Caco-2 (cell line): ENCODE measurements around the gene EPGN. TPM values are rescaled to one million over a fixed set of nuclear protein-coding genes. Genes with fewer than 3 reads are reported as not detected.

Source experiments
- BruUV-seq: library from RNA; stranded (reverse); fragments of 400-500 nt; replicated peaks from 2 replicates; lab custom pipeline; 2021; lab: Mats Ljungman, UMichigan
- CTCF ChIA-PET: fragments of 300-600 bp; sonication (Branson Sonifier 250); formaldehyde crosslinking; loops from one replicate; lab custom pipeline; 2022; ENCODE audit warnings: antibody characterized with exemption; lab: Charles Lee
- POLR2A ChIA-PET: fragments of 300-600 bp; sonication (Branson Sonifier 250); formaldehyde crosslinking; loops from one replicate; lab custom pipeline; 2022; ENCODE audit warnings: antibody characterized with exemption; lab: Charles Lee
- DNase-seq, 2 experiments: peaks; one replicate each; pipeline versions ENCODE4 v3.0.0 to v3.0.0-alpha.2; 2020 to 2022
- H3K27me3 ChIP-seq: replicated peaks from 2 replicates; pipeline ENCODE4 v1.6.0; 2011; ENCODE audit warnings: low read length; ENCODE audit not compliant: control insufficient read depth, insufficient read depth
- H3K36me3 ChIP-seq: 2 replicates; pipeline ENCODE4 v1.5.1; 2011; ENCODE audit warnings: low read length; ENCODE audit not compliant: control insufficient read depth, insufficient read depth
- H3K4me1 ChIP-seq: fragments of 250-450 bp; sonication (Bioruptor Pico); 2 replicates; pipeline ENCODE4 v1.5.1; 2020; ENCODE audit warnings: mild to moderate bottlenecking
- H3K4me3 ChIP-seq: 2 replicates; pipeline ENCODE4 v1.5.1; 2011; ENCODE audit warnings: low read depth, mild to moderate bottlenecking, control low read depth, low read length
- H3K9me3 ChIP-seq: fragments of 250-450 bp; sonication (Bioruptor Pico); 2 replicates; pipeline ENCODE4 v1.5.1; 2020; ENCODE audit warnings: mild to moderate bottlenecking, moderate library complexity
- H3K27ac Mint-ChIP-seq: one replicate; pipeline ENCODE4 v1.8.0; 2022; ENCODE audit warnings: mixed read lengths; ENCODE audit not compliant: unreplicated experiment
- H3K27me3 Mint-ChIP-seq: one replicate; pipeline ENCODE4 v1.8.0; 2022; ENCODE audit warnings: mixed read lengths; ENCODE audit not compliant: insufficient read depth, unreplicated experiment
- H3K36me3 Mint-ChIP-seq: one replicate; pipeline ENCODE4 v1.8.0; 2022; ENCODE audit warnings: mild to moderate bottlenecking, mixed read lengths; ENCODE audit not compliant: insufficient read depth, unreplicated experiment
- H3K4me1 Mint-ChIP-seq: one replicate; pipeline ENCODE4 v1.8.0; 2022; ENCODE audit warnings: low read depth, mixed read lengths; ENCODE audit not compliant: unreplicated experiment
- H3K4me3 Mint-ChIP-seq: one replicate; pipeline ENCODE4 v1.8.0; 2022; ENCODE audit warnings: mild to moderate bottlenecking, moderate library complexity, mixed read lengths; ENCODE audit not compliant: unreplicated experiment
- H3K9me3 Mint-ChIP-seq: one replicate; pipeline ENCODE4 v1.8.0; 2022; ENCODE audit warnings: mixed read lengths; ENCODE audit not compliant: unreplicated experiment
- intact Hi-C: fragments of 100-400 bp; cut with micrococcal nuclease; formaldehyde crosslinking; loops from one replicate; pipeline ENCODE4 v1.10.0; 2022; ENCODE audit not compliant: unreplicated experiment
- total RNA-seq: library from RNA; stranded (reverse); gene quantifications from 2 replicates; pipeline ENCODE4 v1.2.3, GENCODE V29; 2022
- TF ChIP-seq, protein P1 (sequence below), 2 experiments: fragments of 200-600 bp in 1 of 2; IDR thresholded peaks; 1 replicate in 1 of 2; 2 replicates in 1 of 2; pipeline versions ENCODE4 v1.5.1 to v1.8.0; 2011 to 2022; ENCODE audit warnings: antibody characterized with exemption in 1 of 2, control low read depth in 1 of 2, inconsistent platforms in 1 of 2, low read depth in 1 of 2, low read length in 1 of 2, mild to moderate bottlenecking in 1 of 2, moderate library complexity in 1 of 2; ENCODE audit not compliant: insufficient read depth in 1 of 2, severe bottlenecking in 1 of 2, unreplicated experiment in 1 of 2

Gene EPGN
- total RNA-seq, 1 experiment from 2014 or later = not detected

DNA sequence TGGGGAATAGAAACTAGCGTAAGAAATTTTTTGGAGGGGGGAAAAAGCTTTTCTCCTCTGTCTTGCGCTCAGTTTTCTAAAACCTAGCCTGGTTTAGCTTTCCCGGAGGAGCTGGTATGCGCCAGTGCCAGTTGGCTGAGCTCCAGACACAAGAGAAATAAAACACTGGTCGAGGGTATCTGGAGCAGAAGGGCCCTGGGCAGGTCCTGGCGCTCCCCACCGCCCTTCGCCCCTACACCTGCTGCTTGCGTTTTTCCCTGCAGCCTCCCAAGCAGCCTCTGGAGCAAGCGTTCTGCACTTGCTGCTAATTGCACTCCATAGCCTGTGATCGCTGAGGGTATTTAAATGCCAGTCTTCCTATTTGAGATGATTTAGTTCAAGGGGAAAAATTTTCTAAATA is 57.5 kb downstream of the EPGN start:
- ChIA-PET CTCF (no interaction called here), POLR2A (interaction anchor here (0.7 kb wide), 1 partner anchor 81 kb away, joined by 7 read pairs; no protein-coding TSS in a partner anchor)
- Mint-ChIP-seq H3K36me3 (peaks cover 39% of the 10 kb centered on the region), H3K4me3 (peak overlapping the region; percentile 75), H3K9me3 (no peaks in the 10 kb centered on the region), H3K27me3 (no peaks in the 10 kb centered on the region), H3K4me1 (peaks cover 20% of the 10 kb centered on the region), H3K27ac (no peak overlapping the region)
- H3K4me1 ChIP-seq = 0 out of 2 replicates have a peak, but pooled peaks cover 10% of the 10 kb centered on the region
- no peaks in the 10 kb centered on the region for H3K27me3 ChIP-seq
- TSS peak; percentile 58 for BruUV-seq
- no peaks in the 10 kb centered on the region for H3K9me3 ChIP-seq
- intact Hi-C loops = no loop called here
- TF ChIP-seq, protein P1, sequence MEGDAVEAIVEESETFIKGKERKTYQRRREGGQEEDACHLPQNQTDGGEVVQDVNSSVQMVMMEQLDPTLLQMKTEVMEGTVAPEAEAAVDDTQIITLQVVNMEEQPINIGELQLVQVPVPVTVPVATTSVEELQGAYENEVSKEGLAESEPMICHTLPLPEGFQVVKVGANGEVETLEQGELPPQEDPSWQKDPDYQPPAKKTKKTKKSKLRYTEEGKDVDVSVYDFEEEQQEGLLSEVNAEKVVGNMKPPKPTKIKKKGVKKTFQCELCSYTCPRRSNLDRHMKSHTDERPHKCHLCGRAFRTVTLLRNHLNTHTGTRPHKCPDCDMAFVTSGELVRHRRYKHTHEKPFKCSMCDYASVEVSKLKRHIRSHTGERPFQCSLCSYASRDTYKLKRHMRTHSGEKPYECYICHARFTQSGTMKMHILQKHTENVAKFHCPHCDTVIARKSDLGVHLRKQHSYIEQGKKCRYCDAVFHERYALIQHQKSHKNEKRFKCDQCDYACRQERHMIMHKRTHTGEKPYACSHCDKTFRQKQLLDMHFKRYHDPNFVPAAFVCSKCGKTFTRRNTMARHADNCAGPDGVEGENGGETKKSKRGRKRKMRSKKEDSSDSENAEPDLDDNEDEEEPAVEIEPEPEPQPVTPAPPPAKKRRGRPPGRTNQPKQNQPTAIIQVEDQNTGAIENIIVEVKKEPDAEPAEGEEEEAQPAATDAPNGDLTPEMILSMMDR (IDR thresholded peaks at IDR 0.05; ENCODE audit: insufficient read depth in 1 of 2, low read depth in 1 of 2, low read length in 1 of 2, severe bottlenecking in 1 of 2, unreplicated experiment in 1 of 2) = no peak
- DNase-seq = peak; percentile 31 to 38
- H3K4me3 ChIP-seq = peak overlapping the region; percentile 64
- no peaks in the 10 kb centered on the region for H3K36me3 ChIP-seq

Other genes with a start within 250 kb of the EPGN start
- 4.9 and 5.3 TPM in 2 replicates for gene CXCL2, start 209.3 kb upstream of the EPGN start, total RNA-seq
- gene MTHFD2L, start 150.4 kb upstream of the EPGN start, total RNA-seq = 11.0 and 11.6 TPM in 2 replicates
- 35.5 and 37.0 TPM in 2 replicates for gene EREG, start 56.7 kb downstream of the EPGN start, total RNA-seq
- gene AREG, start 136.7 kb downstream of the EPGN start, total RNA-seq = 146 and 162 TPM in 2 replicates